Tibial artery (tissue), 4 donors: ENCODE measurements around the gene CACNA1A.

Source experiments
- DNase-seq, 2 donors: peaks; one replicate each; pipeline ENCODE4 v3.0.0-alpha.2; 2019
- H3K27ac ChIP-seq, 2 donors: fragments of 200-600 bp; sonication (generic) in 1 of 2; 1 replicate in 1 of 2; 2 replicates in 1 of 2; pipeline ENCODE4 v1.5.1; 2018 to 2019; ENCODE audit warnings: mild to moderate bottlenecking in 1 of 2
- H3K27me3 ChIP-seq, 2 donors: fragments of 200-600 bp; sonication (generic) in 1 of 2; one replicate each; pipeline versions ENCODE4 v1.5.1 to v1.6.0; 2016 to 2019
- H3K36me3 ChIP-seq, 3 donors: fragments of 200-600 bp; sonication (generic) in 2 of 3; one replicate each; pipeline ENCODE4 v1.5.1; 2016 to 2019; ENCODE audit warnings: mild to moderate bottlenecking in 2 of 3
- H3K4me1 ChIP-seq, 4 donors: fragments of 200-600 bp; sonication (generic) in 2 of 4; 1 replicate in 3 of 4; 2 replicates in 1 of 4; pipeline ENCODE4 v1.5.1; 2016 to 2019
- H3K4me3 ChIP-seq, 2 donors: fragments of 200-600 bp; sonication (generic) in 1 of 2; 1 replicate in 1 of 2; 2 replicates in 1 of 2; pipeline ENCODE4 v1.5.1; 2018 to 2019; ENCODE audit warnings: mild to moderate bottlenecking in 2 of 2
- H3K9me3 ChIP-seq, 3 donors: fragments of 200-600 bp; sonication (generic) in 1 of 3; one replicate each; pipeline ENCODE4 v1.5.1; 2016 to 2019
- CTCF ChIP-seq, 2 experiments: fragments of 200-600 bp in 1 of 2; fragments of 450-650 bp in 1 of 2; IDR thresholded peaks; one replicate each; pipeline ENCODE4 v1.5.1; 2017 to 2019; ENCODE audit warnings: antibody characterized with exemption in 2 of 2, mild to moderate bottlenecking in 1 of 2, moderate library complexity in 1 of 2
- intact Hi-C: fragments of 100-400 bp; cut with DNase I; formaldehyde crosslinking; loops from one replicate; pipeline ENCODE4 v1.15.0; 2023; ENCODE audit warnings: low total_unique reads

Gene CACNA1A

GRCh38 chr19:13286195-13286985 lies 219.9 kb downstream of the CACNA1A start:
- no peak for TF ChIP-seq CTCF (IDR thresholded peaks at IDR 0.05)
- Histone ChIP-seq H3K36me3 (no peaks in the 10 kb centered on the region), H3K27ac (no peak overlapping the region), H3K27me3 (peaks cover 0 to 23% of the 10 kb centered on the region in 2 donors), H3K9me3 (no peaks in the 10 kb centered on the region), H3K4me1 (peaks cover 0 to 10% (median 7%) of the 10 kb centered on the region in 4 donors), H3K4me3 (no peak overlapping the region)
- DNase-seq, result no peak
- intact Hi-C loops, result no loop called here

- H3K9me3 ChIP-seq, result no peaks in the 10 kb centered on the region
- H3K27me3 ChIP-seq, result peaks cover 0 to 24% of the 10 kb centered on the region in 2 donors
- H3K4me3 ChIP-seq, result no peak overlapping the region
- H3K27ac ChIP-seq, result no peak overlapping the region
- DNase-seq, result no peak
- no peaks in the 10 kb centered on the region for H3K36me3 ChIP-seq
- H3K4me1 ChIP-seq, result peaks cover 0 to 11% (median 8%) of the 10 kb centered on the region in 4 donors
- intact Hi-C loops, result no loop called here
- no peak for TF ChIP-seq CTCF (IDR thresholded peaks at IDR 0.05)
These were observed 221.1 kb downstream of the CACNA1A start for GRCh38 chr19:13284929-13285928.

- Histone ChIP-seq H3K27me3 (peaks cover 0 to 24% of the 10 kb centered on the region in 2 donors), H3K4me1 (peaks cover 0 to 11% (median 8%) of the 10 kb centered on the region in 4 donors), H3K9me3 (no peaks in the 10 kb centered on the region), H3K27ac (no peak overlapping the region), H3K36me3 (no peaks in the 10 kb centered on the region), H3K4me3 (no peak overlapping the region)
- intact Hi-C loops, result no loop called here
- no peak for TF ChIP-seq CTCF (IDR thresholded peaks at IDR 0.05)
- DNase-seq, result no peak
These were observed 222.4 kb downstream of the CACNA1A start for GRCh38 chr19:13283871-13284270.

GRCh38 chr19:13282486-13283065 lies 223.7 kb downstream of the CACNA1A start:
- no peaks in the 10 kb centered on the region for H3K9me3 ChIP-seq
- peaks cover 0 to 24% of the 10 kb centered on the region in 2 donors for H3K27me3 ChIP-seq
- H3K36me3 ChIP-seq, result no peaks in the 10 kb centered on the region
- peak overlapping the region in 1 of 2 donors; percentile 52 for H3K27ac ChIP-seq
- peaks cover 0 to 11% (median 8%) of the 10 kb centered on the region in 4 donors for H3K4me1 ChIP-seq
- no peak for DNase-seq
- no peak for TF ChIP-seq CTCF (IDR thresholded peaks at IDR 0.05)
- H3K4me3 ChIP-seq, result no peak overlapping the region
- intact Hi-C loops, result no loop called here

- H3K9me3 ChIP-seq, result no peaks in the 10 kb centered on the region
- peak overlapping the region in 1 of 2 donors; percentile 26 for H3K4me3 ChIP-seq
- H3K27ac ChIP-seq, result peak overlapping the region; percentile 52 to 63
- TF ChIP-seq CTCF (IDR thresholded peaks at IDR 0.05), result no peak
- peaks cover 0 to 24% of the 10 kb centered on the region in 2 donors for H3K27me3 ChIP-seq
- no peaks in the 10 kb centered on the region for H3K36me3 ChIP-seq
- peak in 1 of 2 donors; percentile 71 for DNase-seq
- intact Hi-C loops, result no loop called here
- H3K4me1 ChIP-seq, result peaks cover 0 to 11% (median 8%) of the 10 kb centered on the region in 4 donors
These were observed 224.6 kb downstream of the CACNA1A start for GRCh38 chr19:13281567-13282291.
